Measurements from ENCODE around the gene TBKBP1. TPM values are rescaled to one million over a fixed set of nuclear protein-coding genes. Genes with fewer than 3 reads are reported as not detected.

The TBKBP1 gene
- total RNA-seq, 1 donor from 2014 or later = 14.2 TPM

GRCh38 chr17:47707056-47707804 is 13.3 kb downstream of the TBKBP1 start:
- peak; percentile 40 for DNase-seq (ENCODE audit: missing footprints)
- ATAC-seq = no peak
- intact Hi-C loops (cut with DNase I) = no loop called here

GRCh38 chr17:47707884-47708283 is 13.9 kb downstream of the TBKBP1 start:
- no peak for DNase-seq (ENCODE audit: missing footprints)
- intact Hi-C loops (cut with DNase I) = no loop called here
- no peak for ATAC-seq

- intact Hi-C loops (cut with DNase I) = no loop called here
- ATAC-seq (no peak), DNase-seq (ENCODE audit: missing footprints) (peak; percentile 28)
These were observed 14.4 kb downstream of the TBKBP1 start for GRCh38 chr17:47708312-47708863.

- DNase-seq (ENCODE audit: missing footprints) (peak; percentile 70), ATAC-seq (peak; percentile 78)
- intact Hi-C loops (cut with DNase I) = no loop called here
These were observed 15.0 kb downstream of the TBKBP1 start for GRCh38 chr17:47708864-47709541.

GRCh38 chr17:47709594-47709993 is 15.6 kb downstream of the TBKBP1 start:
- no peak for ATAC-seq
- intact Hi-C loops (cut with DNase I) = no loop called here
- no peak for DNase-seq (ENCODE audit: missing footprints)

GRCh38 chr17:47711366-47712099 is 17.6 kb downstream of the TBKBP1 start:
- ATAC-seq = no peak

GRCh38 chr17:47712330-47713023 is 18.5 kb downstream of the TBKBP1 start:
- DNase-seq (ENCODE audit: missing footprints) = no peak
- intact Hi-C loops (cut with DNase I) = no loop called here
- no peak for ATAC-seq

More at GRCh38 chr17:47711366-47712099, 17.6 kb downstream of the TBKBP1 start:
- DNase-seq (ENCODE audit: missing footprints) = no peak
- intact Hi-C loops (cut with DNase I) = no loop called here

GRCh38 chr17:47713980-47714700 is 20.2 kb downstream of the TBKBP1 start:
- no peak for ATAC-seq
- DNase-seq (ENCODE audit: missing footprints) = no peak
- intact Hi-C loops (cut with DNase I) = no loop called here

- ATAC-seq (no peak), DNase-seq (ENCODE audit: missing footprints) (no peak)
- intact Hi-C loops (cut with DNase I) = no loop called here
These were observed 20.9 kb downstream of the TBKBP1 start for GRCh38 chr17:47714773-47715396.

- intact Hi-C loops (cut with DNase I) = no loop called here
- no peak for ATAC-seq
- DNase-seq (ENCODE audit: missing footprints) = no peak
These were observed 21.8 kb downstream of the TBKBP1 start for GRCh38 chr17:47715669-47716325.

GRCh38 chr17:47716375-47716774 is 22.4 kb downstream of the TBKBP1 start:
- intact Hi-C loops (cut with DNase I) = no loop called here
- no peak for DNase-seq (ENCODE audit: missing footprints)
- ATAC-seq = no peak

- intact Hi-C loops (cut with DNase I) = no loop called here
- ATAC-seq = no peak
- DNase-seq (ENCODE audit: missing footprints) = no peak
These were observed 23.3 kb downstream of the TBKBP1 start for GRCh38 chr17:47717261-47717697.

- DNase-seq (ENCODE audit: missing footprints) (no peak), ATAC-seq (no peak)
- intact Hi-C loops (cut with DNase I) = no loop called here
These were observed 24.1 kb downstream of the TBKBP1 start for GRCh38 chr17:47717979-47718621.

GRCh38 chr17:47718634-47719405 is 24.9 kb downstream of the TBKBP1 start:
- no peak for DNase-seq (ENCODE audit: missing footprints)
- intact Hi-C loops (cut with DNase I) = no loop called here

GRCh38 chr17:47719411-47720152 is 25.6 kb downstream of the TBKBP1 start:
- intact Hi-C loops (cut with DNase I) = no loop called here
- ATAC-seq (no peak), DNase-seq (ENCODE audit: missing footprints) (no peak)

More at GRCh38 chr17:47718634-47719405, 24.9 kb downstream of the TBKBP1 start:
- ATAC-seq = no peak

Data from Right ventricle myocardium inferior (tissue), 1 donor.